Left ventricle myocardium inferior (tissue), 1 donor: Measurements from ENCODE around the gene HES5. TPM values are rescaled to one million over a fixed set of nuclear protein-coding genes. Genes with fewer than 3 reads are reported as not detected.

Experiments
- DNase-seq: peaks from one replicate; pipeline ENCODE4 v3.0.0-alpha.2; 2020
- H3K27ac ChIP-seq: fragments of 200-600 bp; replicated peaks from 2 replicates; pipeline ENCODE4 v1.8.0; 2021
- H3K27me3 ChIP-seq: fragments of 200-600 bp; 2 replicates; pipeline ENCODE4 v1.8.0; 2021; ENCODE audit warnings: low read depth
- H3K36me3 ChIP-seq: fragments of 200-600 bp; 2 replicates; pipeline ENCODE4 v1.8.0; 2021
- H3K4me1 ChIP-seq: fragments of 200-600 bp; 2 replicates; pipeline ENCODE4 v1.8.0; 2021
- H3K4me3 ChIP-seq: fragments of 200-600 bp; 2 replicates; pipeline ENCODE4 v1.8.0; 2021; ENCODE audit warnings: mild to moderate bottlenecking, moderate library complexity
- H3K9me3 ChIP-seq: fragments of 200-600 bp; replicated peaks from 2 replicates; pipeline ENCODE4 v1.8.0; 2021
- CTCF ChIP-seq: fragments of 200-600 bp; IDR thresholded peaks from 2 replicates; pipeline ENCODE4 v1.8.0; 2021; ENCODE audit warnings: antibody characterized with exemption, mild to moderate bottlenecking, borderline replicate concordance
- intact Hi-C: fragments of 100-400 bp; cut with micrococcal nuclease; formaldehyde crosslinking; loops from one replicate; pipeline ENCODE4 v1.11.0; 2022
- total RNA-seq: library from RNA; stranded (reverse); fragmentation: NEBNext Ultra II Directional; extraction: Animal tissue kit (Norgen Biotek cat#: 25700); gene quantifications from one replicate; pipeline ENCODE4 v1.2.1, GENCODE V29; 2021
- donor health status: DM: no; HTN: yes; CAD: no; lungs with severe emphysema.

HES5 gene
- total RNA-seq, 1 donor from 2014 or later: 0.63 TPM

- intact Hi-C loops: no loop called here
- Histone ChIP-seq H3K27me3 (no peaks in the 10 kb centered on the region), H3K4me1 (no peaks in the 10 kb centered on the region), H3K36me3 (peaks cover 98% of the 10 kb centered on the region), H3K4me3 (no peak overlapping the region), H3K9me3 (no peaks in the 10 kb centered on the region), H3K27ac (no peak overlapping the region)
- DNase-seq: no peak
- no peak for TF ChIP-seq CTCF
Observed at GRCh38 chr1:2514863-2515762, 14.9 kb downstream of the HES5 start.

- Histone ChIP-seq H3K4me1 (no peaks in the 10 kb centered on the region), H3K27ac (no peak overlapping the region), H3K36me3 (peaks cover 98% of the 10 kb centered on the region), H3K27me3 (no peaks in the 10 kb centered on the region), H3K9me3 (no peaks in the 10 kb centered on the region), H3K4me3 (no peak overlapping the region)
- no peak for DNase-seq
- intact Hi-C loops: no loop called here
- TF ChIP-seq CTCF: no peak
Observed at GRCh38 chr1:2513939-2514652, 16.0 kb downstream of the HES5 start.

GRCh38 chr1:2512862-2513421, 17.1 kb downstream of the HES5 start:
- intact Hi-C loops: no loop called here

GRCh38 chr1:2510366-2511155, 19.5 kb downstream of the HES5 start:
- intact Hi-C loops: no loop called here
- Histone ChIP-seq H3K4me1 (peaks cover 16% of the 10 kb centered on the region), H3K36me3 (peaks cover 77% of the 10 kb centered on the region), H3K27ac (no peak overlapping the region), H3K9me3 (no peaks in the 10 kb centered on the region), H3K27me3 (no peaks in the 10 kb centered on the region), H3K4me3 (no peak overlapping the region)
- TF ChIP-seq CTCF: no peak
- DNase-seq: no peak

More at GRCh38 chr1:2512862-2513421, 17.1 kb downstream of the HES5 start:
- peaks cover 98% of the 10 kb centered on the region for H3K36me3 ChIP-seq
- no peak overlapping the region for H3K4me3 ChIP-seq
- H3K9me3 ChIP-seq: no peaks in the 10 kb centered on the region
- no peak for DNase-seq
- H3K27me3 ChIP-seq: no peaks in the 10 kb centered on the region
- no peak for TF ChIP-seq CTCF
- no peak overlapping the region for H3K27ac ChIP-seq
- H3K4me1 ChIP-seq: no peaks in the 10 kb centered on the region

- Histone ChIP-seq H3K27me3 (peaks cover 7% of the 10 kb centered on the region), H3K36me3 (peaks cover 68% of the 10 kb centered on the region), H3K9me3 (no peaks in the 10 kb centered on the region), H3K27ac (no peak overlapping the region), H3K4me3 (no peak overlapping the region), H3K4me1 (peaks cover 25% of the 10 kb centered on the region)
- no peak for TF ChIP-seq CTCF
- intact Hi-C loops: no loop called here
- DNase-seq: no peak
Observed at GRCh38 chr1:2509589-2509988, 20.5 kb downstream of the HES5 start.
